ENCODE measurements around the gene IZUMO4.

- TF ChIP-seq CTCF (IDR thresholded peaks at IDR 0.05; ENCODE audit: poor library complexity) (no peak), EZH2 (IDR thresholded peaks at IDR 0.05; ENCODE audit: borderline replicate concordance) (no peak), EZH2phosphoT487 (IDR thresholded peaks at IDR 0.05; ENCODE audit: low read depth, severe bottlenecking, unreplicated experiment) (no peak)
Observed at GRCh38 chr19:2070986-2071673, 25.6 kb upstream of the IZUMO4 start.
